ENCODE measurements around the gene EFNA1. TPM values are rescaled to one million over a fixed set of nuclear protein-coding genes. Genes with fewer than 3 reads are reported as not detected.

Gene EFNA1
- total and polyA plus RNA-seq, 2 of the 13 experiments (the other 11 are each of a cell fraction or from before 2014, with no cell fraction given), result 81.8 to 874 TPM

GRCh38 chr1:155091071-155092051 is 36.3 kb upstream of the EFNA1 start (continued):
- TF ChIP-seq ZNF543 (CRISPR knock-in tag; IDR thresholded peaks at IDR 0.05) (peak; percentile 46; the same call in 1 of the 2 replicates), HNF1A (IDR thresholded peaks at IDR 0.05; ENCODE audit: low read depth) (no peak), HNF1A (CRISPR knock-in tag; IDR thresholded peaks at IDR 0.05; ENCODE audit: borderline replicate concordance) (no peak; the same call in 1 of the 2 replicates), CHD2 (IDR thresholded peaks at IDR 0.05; ENCODE audit: low read depth, low read length) (no peak), CERS6 (CRISPR knock-in tag; IDR thresholded peaks at IDR 0.05) (no peak), ZNF280D (CRISPR knock-in tag; IDR thresholded peaks at IDR 0.05) (peak; percentile 90; the same call in 1 of the 2 replicates), NFIC (IDR thresholded peaks at IDR 0.05; ENCODE audit: low read length) (no peak), MXD1 (CRISPR knock-in tag; IDR thresholded peaks at IDR 0.05) (no peak), JUND (CRISPR knock-in tag; IDR thresholded peaks at IDR 0.05) (peak; percentile 39; the same call in 1 of the 2 replicates), ELF1 (CRISPR knock-in tag; IDR thresholded peaks at IDR 0.05) (peak; percentile 55), SIX4 (CRISPR knock-in tag; IDR thresholded peaks at IDR 0.05) (no peak), HNF4G (IDR thresholded peaks at IDR 0.05; ENCODE audit: borderline replicate concordance, low read depth, low read length) (peak; percentile 63), HNF4G (CRISPR knock-in tag; IDR thresholded peaks at IDR 0.05; ENCODE audit: borderline replicate concordance, low read depth) (peak; percentile 83), KDM2A (CRISPR knock-in tag; IDR thresholded peaks at IDR 0.05; ENCODE audit: borderline replicate concordance, low read depth) (peak; percentile 84), PAXIP1 (CRISPR knock-in tag; conservative IDR thresholded peaks at IDR 0.05) (peak; percentile 94)

Data from HepG2 (cell line).